ENCODE data around the gene EBF3.

The EBF3 gene

DNA sequence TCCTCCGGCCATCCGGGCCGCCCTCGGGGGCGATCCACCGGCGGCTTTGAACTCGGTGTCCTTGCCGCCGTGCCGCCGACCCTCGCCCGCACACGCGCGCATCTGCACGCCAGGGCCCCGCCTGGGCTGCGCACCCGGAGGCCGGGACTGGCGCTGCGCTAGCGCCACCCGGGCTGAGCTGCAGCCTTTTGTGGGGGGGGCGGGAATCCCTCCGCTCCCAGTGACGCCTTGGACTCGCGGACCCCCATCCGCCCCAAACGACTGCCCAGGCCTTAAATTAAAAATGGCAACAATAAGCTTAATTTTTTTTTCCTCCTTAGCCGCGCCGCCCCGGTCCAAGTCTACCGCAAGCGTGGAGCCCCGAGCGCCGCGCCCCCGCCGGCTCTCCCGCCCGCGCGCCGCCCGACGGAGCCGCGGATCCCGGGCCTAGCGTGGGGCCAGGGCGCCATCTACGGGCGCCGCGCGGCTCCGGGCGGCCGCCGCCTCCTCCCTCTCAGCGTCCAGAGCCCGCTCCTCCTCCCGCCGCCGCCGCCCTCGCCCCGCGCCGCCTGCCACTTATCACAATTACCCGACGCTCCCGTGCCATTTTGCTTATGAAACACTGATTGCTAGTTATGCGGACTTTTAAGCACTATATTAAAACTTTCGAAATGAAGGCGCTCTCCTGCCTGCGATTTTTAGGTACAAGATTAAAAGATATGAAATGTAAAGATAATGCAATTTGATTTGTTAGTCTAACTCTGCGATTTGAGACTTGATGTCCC, 7.5 kb upstream of the EBF3 start:
- no peak for DNase-seq

GRCh38 chr10:129970465-129971364, 6.6 kb upstream of the EBF3 start:
- DNase-seq: no peak

DNA sequence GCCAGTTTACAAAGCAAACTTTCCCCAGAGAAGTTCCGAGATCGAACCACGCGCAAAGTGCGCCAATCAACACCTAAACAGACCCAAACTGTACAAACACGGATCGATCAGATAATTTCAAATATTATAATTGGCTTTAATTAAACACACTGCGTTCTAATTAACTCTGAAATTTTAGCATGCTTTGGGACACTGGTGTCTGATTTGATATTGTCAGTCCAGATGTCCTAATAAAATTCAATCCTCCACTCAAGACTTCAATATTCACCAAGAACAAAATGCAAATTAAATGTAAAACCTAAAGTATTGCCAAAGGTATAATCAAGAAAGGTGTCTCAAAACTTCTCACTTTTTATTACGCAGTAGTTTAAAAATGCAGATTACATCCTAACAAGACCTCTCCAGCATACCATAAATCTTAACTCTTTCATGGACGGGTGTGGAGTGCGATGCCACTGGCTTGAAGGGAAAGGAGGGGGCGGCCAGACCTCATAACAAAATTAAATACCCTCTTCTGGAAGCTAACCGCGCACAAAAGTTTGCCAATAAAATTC, 5.9 kb upstream of the EBF3 start:
- no peak for DNase-seq

- no peak for DNase-seq
Observed at GRCh38 chr10:129969184-129969910, 5.3 kb upstream of the EBF3 start.

- no peak for DNase-seq
Observed at GRCh38 chr10:129968853-129969183, 4.7 kb upstream of the EBF3 start.

- no peak for DNase-seq
Observed at GRCh38 chr10:129968020-129968852, 4.2 kb upstream of the EBF3 start.

- no peak for DNase-seq
Observed at GRCh38 chr10:129967579-129968019, 3.5 kb upstream of the EBF3 start.

- no peak for DNase-seq
Observed at GRCh38 chr10:129966889-129967578, 3.0 kb upstream of the EBF3 start.

- no peak for DNase-seq
Observed at GRCh38 chr10:129966370-129966888, 2.4 kb upstream of the EBF3 start.

GRCh38 chr10:129965959-129966358, 1.9 kb upstream of the EBF3 start:
- DNase-seq: no peak

DNA sequence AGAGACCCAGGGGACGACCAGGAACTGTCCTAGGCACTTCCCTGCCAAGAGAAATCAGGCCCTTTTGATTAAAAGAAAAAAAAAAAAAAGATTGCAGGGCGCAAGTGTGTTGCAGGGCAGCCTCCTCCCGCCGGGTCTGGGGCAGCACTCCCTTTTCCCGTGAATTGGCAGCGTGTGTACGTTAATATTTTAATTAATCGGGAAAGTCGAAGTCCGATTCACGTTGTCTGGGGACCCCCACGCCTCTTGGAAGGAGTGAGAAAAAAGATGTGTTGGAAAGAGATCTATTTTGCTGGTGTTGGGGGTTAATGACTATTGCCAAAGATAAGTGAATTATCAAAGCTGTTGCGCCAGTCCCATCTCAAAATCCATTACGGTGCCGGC, 1.3 kb upstream of the EBF3 start:
- DNase-seq: no peak

DNA sequence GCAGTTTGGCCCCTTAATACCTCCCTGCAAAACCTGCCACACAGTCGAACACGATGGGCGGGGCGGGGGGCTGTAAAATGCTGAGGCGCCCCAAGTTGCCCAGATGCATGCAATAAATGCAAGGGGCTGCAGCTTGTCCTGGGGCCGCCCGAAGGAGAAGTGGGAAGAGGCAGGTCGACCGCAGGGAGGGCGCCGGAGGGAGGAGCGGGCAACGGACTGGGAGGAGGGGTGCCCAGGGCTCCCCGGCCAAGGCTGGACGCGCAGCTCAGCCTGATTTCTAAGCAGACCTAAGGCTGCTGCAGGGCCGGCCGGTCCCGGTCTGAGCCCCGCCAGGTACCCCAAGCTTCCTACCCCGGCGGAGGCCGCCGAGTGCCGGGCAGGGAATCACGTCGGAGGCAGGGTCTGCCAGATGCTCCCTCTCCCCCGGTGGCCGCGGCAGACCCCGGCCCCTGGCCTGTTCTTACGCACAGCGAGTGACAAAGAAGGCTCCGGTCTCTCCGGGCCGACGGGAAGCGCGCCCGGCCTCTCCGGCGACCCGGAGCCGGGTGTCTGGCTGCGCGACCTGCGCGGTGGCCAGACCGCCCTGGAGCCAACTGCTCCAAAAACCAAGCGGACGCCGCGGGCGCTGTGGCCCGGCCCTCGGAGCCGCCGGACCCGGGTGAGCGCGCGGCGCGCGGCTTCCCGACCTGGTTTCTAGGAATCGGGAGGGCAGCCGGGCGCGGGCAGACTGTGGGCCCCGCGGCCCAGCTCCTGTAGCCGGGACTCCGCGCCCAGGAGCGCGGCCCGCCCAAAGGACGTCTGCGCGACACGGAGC, 744 bp upstream of the EBF3 start:
- DNase-seq: no peak

DNA sequence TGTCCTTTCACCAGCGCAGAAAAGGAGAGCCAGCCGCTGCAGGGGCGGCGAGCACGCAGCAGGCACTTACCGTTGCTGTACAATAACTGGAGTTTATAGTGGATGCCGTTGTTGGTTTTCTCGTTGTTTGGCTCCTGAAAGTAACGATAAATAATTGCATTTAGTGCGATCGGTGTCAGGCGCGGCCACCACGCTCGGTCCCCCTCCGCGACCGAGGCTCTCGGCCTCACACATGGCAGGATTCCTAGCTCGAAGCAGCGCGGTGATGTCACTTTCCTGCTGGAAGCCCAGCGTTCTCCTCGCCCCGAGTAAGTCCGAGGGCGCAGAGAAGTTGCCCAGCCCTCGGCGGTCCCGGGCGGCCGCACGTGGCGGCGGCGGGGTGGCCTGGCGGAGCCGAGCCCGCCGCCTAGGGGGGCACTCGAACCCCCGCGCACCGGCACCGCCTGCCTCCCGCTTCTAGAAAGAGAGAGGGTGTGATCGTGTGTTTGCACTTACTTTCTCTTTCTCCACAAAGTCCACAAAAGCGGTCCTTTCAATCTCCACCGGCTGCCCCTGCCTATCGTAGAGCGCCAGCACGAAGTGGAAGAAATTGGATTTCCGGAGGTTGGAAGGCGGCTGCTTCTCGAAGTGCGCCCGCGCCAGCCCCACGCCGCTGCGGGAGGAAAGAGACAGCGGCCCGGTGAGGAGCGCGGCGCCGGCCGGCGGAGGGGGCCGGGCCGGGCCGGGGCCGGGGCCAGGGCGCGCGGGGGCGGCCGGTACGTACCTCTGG, 1.0 kb downstream of the EBF3 start:
- no peak for DNase-seq

DNA sequence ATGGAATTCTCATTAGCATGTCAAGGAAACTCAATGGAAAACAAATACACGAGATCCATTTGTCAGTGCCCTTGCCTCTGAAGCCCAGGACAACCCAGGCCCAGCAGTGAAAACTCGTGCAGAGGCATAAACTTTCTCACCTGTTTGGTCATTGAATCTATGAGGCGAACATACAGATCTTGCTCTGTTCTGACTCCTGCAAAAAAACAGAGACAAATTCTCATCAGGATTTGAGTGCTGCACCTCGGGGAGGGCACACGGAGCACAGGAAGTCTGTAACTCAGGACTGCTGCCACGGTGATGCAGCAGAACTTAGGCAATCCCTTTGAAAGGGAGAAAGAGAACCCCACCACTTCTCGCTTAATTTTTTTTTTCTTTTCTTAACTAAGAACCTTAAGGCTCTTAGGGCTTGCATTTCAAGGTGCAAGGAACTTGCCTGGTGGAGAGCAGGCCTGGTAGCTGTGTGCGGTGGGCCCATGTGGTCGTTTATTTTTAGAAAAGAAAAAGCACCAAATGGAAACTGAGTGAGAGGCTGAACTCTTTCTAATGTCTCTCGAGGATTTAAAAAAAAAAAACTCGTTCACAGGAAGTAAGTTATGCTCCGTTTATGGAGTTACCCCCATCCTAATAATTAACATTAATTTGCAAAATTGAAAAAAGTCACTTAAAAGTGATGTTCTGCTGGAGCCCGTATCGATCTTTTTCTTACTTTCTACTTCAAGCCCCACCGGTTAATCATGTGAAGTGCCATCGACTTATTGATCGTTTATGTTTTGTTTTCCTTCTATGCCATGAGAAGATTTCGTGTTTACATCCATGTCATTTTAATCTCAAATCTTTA, 1.8 kb downstream of the EBF3 start:
- no peak for DNase-seq

GRCh38 chr10:129961157-129961701, 2.8 kb downstream of the EBF3 start:
- no peak for DNase-seq

DNA sequence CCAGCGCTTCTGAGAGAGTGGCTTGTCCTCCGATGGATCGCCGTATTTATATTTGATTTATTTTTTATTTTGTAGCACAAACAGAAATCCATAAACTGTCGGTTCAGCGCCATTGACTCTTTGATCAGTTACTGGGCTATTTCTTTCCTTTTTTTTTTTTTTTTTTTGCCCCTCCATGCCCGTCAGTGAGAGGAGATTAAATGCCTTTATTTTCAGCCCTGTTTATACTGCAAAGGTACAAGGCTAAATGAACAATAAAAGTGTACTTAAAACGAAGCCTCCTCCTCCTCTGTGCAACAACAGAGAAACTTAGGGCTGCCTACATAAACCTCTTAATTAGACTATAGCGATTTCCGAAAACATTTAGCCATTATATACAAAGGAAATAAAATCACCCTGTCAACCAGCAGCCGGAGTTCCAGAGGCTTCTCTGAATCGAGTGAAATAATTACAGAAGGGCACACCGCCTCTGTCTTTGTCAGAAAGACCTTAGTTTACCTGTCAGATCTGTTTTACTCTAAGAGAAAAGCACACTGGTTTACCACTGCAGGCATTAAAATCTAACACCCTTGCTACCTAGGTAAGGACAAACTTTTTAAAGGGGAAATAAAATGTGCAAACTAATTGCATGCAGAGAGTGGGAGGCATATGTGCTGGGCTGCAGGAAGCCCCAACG, 3.5 kb downstream of the EBF3 start:
- no peak for DNase-seq

DNA sequence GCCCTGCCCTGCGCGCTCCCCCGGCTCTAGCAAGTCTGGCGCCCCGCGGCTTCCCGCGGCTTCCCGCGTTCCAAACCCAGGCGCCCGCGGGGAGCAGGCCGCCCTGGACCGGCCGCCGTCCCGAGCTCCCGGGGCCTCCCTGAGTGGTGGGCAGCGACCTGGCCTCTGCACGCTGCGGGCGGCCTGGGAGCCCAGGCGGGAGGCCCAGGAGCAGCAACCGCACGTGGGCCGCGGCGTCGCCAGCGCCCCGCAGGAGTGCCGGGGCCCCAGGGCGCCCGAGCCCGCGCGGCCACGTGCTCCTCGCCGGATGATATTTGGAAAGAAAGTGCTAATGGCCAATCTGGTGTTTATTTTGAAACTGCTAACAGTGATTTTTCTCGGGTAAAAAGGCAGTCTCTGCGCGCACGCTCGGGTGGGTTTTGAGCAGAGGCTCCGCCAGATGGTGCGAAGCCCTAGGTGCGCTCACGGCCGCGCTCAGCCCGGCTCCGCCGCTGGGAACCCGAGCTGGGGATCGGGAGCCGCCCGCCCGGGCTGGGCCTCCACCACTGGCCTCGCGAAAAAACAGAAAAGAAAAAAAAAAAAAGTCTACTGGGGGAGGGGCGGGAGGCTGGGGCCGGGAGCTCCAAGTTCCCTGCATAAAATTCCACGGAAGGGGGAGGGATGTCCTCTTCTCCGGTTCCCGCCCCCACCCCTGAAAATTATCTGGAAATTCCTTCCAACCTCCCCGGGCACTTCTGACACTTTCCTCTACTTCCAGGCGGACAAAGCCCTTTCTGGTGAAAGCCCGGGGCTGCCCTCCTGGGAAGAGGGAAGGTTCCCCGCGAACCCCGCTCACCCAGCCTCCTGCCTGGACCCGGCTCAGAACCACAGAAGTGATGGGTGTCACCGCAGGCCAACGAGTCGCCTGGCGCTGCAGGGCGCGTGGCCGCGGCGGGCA, 4.3 kb downstream of the EBF3 start:
- no peak for DNase-seq
